ENCODE data around the gene C17orf78. TPM values are rescaled to one million over a fixed set of nuclear protein-coding genes. Genes with fewer than 3 reads are reported as not detected.
"Not testable (repeated sequence)": the region's sequence is repeated elsewhere in the genome, so short reads cannot be mapped to it uniquely, and the experiment has no call there.

The C17orf78 gene
- total RNA-seq, 1 donor from 2014 or later = not detected

DNA sequence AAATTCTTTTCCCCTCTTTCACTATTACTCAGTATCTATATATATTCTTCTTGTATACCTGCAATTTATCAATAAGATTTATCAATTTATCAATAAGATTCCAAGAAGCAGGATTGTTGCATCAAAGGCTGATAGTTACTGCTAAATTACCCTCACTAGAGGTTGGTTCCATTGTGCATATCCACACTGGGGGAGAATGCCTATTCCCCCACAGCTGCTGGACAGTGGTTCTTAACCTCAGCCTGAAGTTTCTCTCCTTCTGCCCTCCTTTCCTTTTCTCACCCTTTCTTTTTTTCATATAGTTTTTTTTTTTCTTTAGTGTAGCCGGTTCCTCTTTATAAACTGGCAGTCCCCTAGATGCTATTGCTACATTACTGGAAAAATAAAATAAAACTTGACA, 6.3 kb downstream of the C17orf78 start:
- intact Hi-C loops (cut with DNase I) = no loop called here
- DNase-seq (ENCODE audit: low spot score) = no peak

DNA sequence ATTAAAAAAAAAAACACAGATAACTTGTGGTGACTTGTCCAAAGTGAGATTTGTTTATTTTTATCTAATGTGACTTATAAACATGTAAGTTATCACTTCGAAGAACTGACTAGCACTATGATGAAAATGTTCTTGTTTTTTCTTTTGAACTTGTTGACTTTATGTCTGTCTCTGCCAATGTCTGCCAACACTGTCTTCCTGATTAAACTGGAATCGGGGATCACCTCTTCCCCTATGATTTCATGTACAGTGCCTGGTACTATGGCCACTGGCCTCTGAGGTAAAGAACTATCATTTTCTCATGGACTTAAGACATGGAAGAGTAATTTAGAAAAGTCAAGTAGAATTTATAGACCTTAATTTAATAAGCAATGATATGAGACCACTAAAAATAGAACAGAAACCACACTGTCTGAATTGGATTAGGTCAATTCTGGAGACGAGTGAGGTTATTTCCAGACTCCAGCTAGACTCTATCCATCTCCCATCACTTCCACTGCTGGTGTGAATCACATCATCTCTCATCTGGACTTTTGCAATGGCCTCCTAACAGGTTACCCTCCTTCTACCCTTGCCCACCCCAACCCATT, 8.9 kb downstream of the C17orf78 start:
- intact Hi-C loops (cut with DNase I) = no loop called here
- ATAC-seq (no peak), DNase-seq (ENCODE audit: low spot score) (no peak)

More for the DNA sequence above, 6.3 kb downstream of the C17orf78 start:
- ATAC-seq = no peak

DNA sequence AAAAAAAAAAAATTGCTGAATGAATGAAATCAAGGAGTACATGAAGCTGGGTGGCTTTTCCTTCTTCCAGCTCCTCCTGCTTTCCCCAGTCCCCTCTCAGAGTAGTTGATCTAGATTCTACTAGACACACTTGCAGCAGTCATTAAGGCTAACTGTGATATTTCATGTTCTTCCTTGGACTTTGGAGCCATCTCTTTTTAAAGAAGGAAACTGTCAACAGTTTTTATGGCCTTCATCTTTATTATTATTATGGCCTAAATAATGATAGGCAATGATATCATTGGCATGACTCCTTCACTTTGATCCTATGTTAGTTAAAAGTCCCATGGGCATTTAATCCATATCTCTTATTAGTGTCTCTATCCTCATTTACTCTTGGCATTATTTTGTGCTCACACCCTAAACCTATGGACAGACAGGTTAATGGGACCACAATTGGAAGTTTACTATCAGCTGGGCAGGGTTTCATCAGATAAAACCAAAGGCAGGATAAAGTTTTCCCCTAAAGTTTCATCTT, 9.7 kb downstream of the C17orf78 start:
- DNase-seq (ENCODE audit: low spot score) (no peak), ATAC-seq (no peak)
- intact Hi-C loops (cut with DNase I) = no loop called here

DNA sequence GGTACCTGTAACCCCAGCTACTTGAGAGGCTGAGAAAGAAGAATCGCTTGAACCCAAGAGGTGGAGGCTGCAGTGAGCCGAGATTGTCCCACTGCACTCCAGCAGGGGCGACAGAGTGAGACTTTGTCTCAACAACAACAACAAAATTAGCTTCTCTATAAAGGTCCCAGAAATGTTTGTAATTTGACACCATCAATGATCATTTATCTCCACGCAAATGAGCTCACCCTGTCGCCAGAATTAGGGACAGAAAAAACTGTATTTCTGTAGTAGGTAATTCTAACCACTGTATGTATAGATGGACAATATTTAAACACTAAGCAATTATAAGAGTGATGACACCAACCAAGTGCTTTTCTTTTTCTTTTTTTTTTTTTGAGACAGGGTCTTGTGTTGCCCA, 10.7 kb downstream of the C17orf78 start:
- intact Hi-C loops (cut with DNase I) = no loop called here
- no peak for DNase-seq (ENCODE audit: low spot score)
- ATAC-seq = no peak

DNA sequence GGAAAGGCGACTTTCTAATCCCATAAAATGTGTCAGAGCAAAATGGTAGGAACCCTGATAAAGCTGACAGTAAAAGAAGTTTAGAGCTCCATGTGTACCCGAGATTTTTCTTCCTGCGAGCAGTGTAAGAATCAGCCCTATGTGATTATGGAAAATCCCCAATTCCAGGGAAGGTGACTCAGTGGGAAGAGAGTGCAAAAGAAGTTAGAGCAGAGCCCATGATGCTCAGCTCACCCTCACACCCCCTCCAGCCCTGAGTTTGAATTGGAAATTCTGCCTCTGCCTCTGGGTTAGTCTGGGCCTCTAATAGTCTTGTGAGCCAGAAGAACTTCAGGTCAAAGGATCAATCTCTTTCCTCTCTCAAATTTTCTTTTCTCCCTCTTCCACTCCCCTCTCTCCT, 12.5 kb downstream of the C17orf78 start:
- ATAC-seq = no peak
- no peak for DNase-seq (ENCODE audit: low spot score)
- intact Hi-C loops (cut with DNase I) = no loop called here

DNA sequence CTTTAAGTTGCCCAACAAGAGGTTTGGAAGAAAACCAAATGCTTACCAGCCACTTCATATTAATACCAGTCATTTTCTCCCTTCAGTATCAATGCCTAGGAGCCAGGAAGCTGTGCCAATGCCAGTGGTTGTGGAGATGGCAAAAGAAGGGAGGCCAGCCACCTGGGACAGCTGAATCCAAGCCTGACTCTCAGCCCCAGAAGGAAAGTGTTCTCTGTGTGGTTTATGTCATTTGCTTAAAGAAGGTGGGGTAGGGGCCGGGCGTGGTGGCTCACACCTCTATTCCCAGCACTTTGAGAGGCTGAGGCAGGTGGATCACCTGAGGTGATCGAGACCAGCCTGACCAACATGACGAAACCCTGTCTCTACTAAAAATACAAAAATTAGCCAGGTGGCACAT, 13.4 kb downstream of the C17orf78 start:
- DNase-seq (ENCODE audit: low spot score) (no peak), ATAC-seq (no peak)
- intact Hi-C loops (cut with DNase I) = no loop called here

DNA sequence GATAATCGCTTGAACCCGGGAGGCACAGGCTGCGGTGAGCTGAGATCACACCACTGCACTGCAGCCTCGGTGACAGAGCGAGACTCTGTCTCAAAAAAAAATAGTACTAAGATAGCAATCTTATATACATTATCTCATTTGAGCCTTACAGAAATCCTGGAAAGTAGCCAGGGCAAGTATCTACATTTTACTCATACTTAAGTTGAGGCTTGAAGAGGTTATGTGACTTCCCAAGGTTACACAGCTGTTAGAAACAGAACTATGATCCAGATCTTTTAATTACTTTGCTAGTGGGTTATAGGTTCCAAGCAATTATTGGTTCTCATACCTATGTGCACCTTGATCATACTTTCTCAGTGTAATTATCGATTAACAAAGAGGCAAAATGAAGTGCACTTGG, 15.4 kb downstream of the C17orf78 start:
- ATAC-seq (no peak), DNase-seq (ENCODE audit: low spot score) (no peak)
- intact Hi-C loops (cut with DNase I) = no loop called here

DNA sequence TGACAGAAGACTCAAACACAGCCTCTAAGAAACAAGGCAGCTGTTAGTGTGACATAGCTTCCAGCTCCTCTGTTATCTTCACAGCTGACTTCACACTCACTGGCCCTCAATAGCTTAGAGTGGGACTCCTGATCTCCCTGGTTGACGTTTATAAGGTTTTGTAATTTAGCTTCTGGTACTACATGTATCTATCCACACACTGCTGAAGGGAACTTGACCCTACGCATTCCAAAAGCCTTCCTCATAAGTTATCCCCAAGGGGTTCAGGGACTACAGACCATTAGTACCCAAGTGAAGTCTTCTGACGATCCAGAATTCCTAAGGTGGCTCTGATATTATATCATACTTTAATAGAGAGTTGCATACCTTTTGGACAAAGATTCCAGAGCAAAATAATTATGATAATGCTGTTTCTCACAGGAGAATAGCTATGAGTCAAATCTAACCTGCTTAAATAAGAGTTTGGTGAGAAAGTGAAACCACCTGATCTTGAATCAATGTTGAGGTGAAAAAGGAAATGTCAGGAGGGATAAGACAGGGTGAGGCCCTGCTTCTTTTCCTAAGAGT, 16.3 kb downstream of the C17orf78 start:
- intact Hi-C loops (cut with DNase I) = no loop called here

DNA sequence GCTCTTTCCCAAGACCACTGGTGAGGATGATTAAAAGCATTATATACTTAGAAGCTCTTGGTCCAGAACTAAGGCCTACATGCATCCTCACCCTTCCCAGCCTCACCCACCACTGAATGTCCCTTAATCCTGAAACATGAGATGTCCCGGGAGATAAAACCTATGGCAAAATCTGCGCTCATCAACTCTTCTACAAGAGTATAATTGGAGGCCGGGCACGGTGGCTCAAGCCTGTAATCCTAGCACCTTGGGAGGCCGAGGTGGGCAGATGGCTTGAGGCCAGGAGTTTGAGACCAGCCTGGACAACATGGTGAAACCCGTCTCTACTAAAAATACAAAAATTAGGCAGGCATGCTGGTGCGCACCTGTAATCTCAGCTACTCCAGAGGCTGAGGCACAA, 17.6 kb downstream of the C17orf78 start:
- ATAC-seq = no peak
- intact Hi-C loops (cut with DNase I) = no loop called here
- DNase-seq (ENCODE audit: low spot score) = no peak

More for the DNA sequence above, 16.3 kb downstream of the C17orf78 start:
- DNase-seq (ENCODE audit: low spot score) (no peak), ATAC-seq (peak; percentile 62)

DNA sequence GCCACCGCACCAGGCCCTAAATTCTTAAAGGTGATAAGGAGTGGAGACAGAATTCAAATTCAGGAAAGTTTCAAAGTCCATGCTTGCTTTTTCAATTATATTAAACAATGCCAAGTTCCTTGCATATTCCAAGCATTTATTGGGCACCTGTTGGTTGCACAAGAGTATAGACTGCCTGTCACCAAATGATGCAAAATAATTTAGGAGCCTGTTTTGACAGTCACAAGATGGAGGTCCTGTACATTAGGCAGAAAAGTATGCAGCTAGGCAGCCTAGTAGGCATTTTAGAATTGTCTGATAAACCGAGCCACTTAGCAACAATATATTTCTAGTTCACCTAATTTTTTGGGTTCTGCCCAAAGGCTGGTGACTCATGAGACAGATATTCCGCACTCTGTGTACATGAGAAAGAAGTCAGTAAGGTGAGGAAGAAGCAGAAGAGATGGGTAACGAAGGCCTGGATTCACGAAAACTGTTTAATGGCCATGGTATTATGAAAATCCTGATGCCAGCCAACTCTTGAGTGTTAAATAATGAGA, 23.5 kb downstream of the C17orf78 start:
- intact Hi-C loops (cut with DNase I) = no loop called here
- DNase-seq (ENCODE audit: low spot score) (no peak), ATAC-seq (no peak)

DNA sequence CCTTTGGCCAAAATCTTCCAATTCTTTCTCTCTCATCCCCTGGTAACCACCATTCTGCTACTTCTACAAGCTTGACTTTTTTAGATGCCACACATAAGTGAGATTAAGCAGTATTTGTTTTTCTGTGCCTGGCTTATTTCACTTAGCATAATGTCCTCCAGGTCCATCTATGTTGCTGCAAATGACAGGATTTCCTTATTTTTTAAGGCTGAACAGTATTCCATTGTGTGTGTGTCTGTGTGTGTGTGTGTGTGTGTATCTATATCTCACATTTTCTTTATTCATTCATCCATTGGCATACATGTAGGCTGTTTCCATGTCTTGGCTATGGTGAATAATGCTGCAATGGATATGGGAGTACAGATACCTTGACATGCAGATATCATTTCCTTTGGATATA, 24.7 kb downstream of the C17orf78 start:
- intact Hi-C loops (cut with DNase I) = no loop called here
- no peak for DNase-seq (ENCODE audit: low spot score)
- ATAC-seq = no peak

DNA sequence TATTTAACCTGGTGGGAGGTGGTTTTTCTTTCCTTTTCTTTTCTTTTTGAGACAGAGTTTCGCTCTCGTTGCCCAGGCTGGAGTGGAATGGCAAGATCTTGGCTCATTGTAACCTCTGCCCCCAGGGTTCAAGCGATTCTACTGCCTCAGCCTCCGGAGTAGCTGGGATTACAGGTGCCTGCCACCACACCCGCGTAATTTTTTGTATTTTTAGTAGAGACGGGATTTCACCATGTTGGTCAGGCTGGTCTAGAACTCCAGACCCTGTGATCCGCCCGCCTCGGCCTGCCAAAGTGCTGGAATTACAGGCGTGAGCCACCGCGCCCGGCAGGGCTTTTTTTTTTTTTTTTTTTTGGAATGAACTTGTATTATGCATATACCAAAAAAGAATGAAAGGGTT, 29.7 kb downstream of the C17orf78 start:
- DNase-seq (ENCODE audit: low spot score); intact Hi-C loops (cut with DNase I); ATAC-seq: not testable (repeated sequence)

DNA sequence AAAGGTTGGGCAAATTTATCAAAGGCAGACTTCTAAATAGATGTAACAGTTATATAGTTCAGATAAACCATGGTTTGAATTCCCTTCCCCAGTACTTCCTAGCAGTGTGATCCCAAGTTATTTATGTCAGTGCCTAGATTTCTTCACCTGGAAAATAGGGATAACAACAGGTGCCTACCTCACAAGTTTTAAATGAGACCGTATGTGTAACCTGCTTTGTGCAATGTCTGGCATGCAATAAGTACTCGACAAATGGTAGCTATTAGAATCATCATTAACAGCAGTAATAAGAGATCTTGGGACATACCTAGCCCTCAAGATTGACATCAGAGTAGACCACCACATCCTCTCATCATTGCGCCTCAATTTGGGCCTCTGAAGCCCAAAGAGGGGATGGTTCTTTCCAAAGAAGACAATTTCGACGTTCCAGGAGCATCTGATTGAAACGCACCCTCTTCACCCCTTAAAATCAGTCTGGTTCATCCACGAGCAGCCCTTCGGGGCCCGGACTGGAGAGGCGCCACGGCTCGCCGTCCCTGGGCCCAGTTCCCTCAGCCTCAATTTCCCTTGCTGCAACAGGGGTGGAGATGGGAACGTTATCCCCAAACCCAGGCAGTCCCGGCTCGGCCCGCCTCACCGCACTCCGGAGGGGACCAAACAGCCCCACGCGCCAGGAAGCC, 30.3 kb downstream of the C17orf78 start:
- ATAC-seq (no peak), DNase-seq (ENCODE audit: low spot score) (no peak)
- intact Hi-C loops (cut with DNase I) = no loop called here

DNA sequence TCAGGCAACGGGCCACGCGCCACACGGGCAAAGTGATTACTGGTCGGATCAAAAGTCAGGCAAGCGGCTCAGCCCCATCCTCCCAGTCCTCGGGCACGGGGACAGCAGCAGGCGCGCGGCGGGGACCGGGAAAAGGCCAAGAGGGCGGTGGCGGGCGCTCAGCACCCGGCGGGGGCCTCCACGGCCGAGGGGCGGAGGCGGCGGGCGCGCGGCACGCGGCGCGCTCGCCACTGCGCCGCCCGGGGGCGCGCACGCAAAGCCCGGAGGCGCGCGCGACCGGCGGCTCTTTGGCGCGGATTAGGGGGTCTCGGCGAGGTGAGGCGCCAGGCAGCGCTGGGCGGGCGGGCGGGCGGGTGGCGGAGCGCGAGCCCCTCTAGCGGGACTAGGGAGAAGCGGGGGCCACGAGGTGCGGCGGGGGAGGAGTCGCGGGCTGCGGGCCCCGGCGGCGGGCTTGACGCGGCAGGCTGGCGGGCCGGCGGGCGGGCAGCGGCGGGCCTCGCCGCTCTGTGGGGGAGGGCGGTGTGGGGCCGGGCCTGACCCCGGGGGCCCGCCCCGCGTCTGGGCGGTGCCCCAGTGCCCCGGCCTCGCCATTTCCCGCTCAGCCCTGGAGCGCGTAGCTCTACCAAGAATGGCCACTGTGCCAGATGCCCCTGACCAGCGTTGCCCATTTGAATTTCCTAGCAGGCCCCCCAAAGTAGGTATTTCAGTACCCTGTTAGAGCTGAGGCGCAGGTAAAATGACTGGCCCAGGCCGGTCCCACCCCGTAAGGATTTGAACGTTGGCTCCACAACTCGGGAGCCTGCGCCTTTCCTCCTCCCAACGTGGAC, 31.1 kb downstream of the C17orf78 start, which contains the start of the genes ACACA and TADA2A:
TSS of gene ACACA (minus strand) at position 202 of the 827 bp plus-strand sequence. CDS start 537 bp downstream, outside the sequence.
TSS of gene TADA2A (plus strand) at position 252 of the 827 bp plus-strand sequence. CDS start 4,480 bp downstream, outside the sequence.
- DNase-seq (ENCODE audit: low spot score) (peak; percentile 84), ATAC-seq (peak; percentile 96)
- intact Hi-C loops (cut with DNase I) = no loop called here

DNA sequence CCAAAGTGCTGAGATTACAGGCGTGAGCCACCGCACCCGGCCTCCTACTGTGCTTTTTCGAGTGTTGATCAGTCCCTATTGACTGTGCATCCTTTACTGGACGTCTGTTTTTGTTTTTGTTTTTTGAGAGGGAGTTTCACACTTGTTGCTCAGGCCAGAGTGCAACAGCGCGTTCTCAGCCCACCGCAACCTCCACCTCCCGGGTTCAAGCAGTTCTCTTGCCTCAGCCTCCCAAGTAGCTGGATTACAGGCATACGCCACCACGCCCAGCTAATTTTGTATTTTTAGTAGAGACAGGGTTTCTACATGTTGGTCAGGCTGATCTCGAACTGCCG, 32.3 kb downstream of the C17orf78 start:
- intact Hi-C loops (cut with DNase I); DNase-seq (ENCODE audit: low spot score); ATAC-seq: not testable (repeated sequence)

DNA sequence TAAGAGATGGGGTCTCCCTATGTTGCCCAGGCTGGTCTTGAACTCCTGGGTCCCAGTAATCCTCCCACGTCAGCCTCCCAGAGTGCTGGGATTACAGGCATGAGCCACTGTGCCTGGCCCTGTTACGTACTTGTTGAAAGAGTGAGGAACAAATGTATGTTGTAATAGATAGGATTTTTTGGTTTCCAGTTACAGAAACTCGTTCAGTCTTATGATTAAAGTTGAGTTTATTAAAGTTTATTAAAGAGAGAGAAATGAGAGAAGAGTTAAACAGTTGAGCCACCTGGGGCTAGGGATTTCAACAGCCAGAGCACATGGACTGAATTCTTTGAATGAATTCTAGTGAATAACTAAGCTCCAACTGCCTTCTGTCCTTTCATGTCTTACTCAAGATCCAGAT, 34.6 kb downstream of the C17orf78 start:
- intact Hi-C loops (cut with DNase I) = no loop called here
- DNase-seq (ENCODE audit: low spot score) (no peak), ATAC-seq (no peak)

DNA sequence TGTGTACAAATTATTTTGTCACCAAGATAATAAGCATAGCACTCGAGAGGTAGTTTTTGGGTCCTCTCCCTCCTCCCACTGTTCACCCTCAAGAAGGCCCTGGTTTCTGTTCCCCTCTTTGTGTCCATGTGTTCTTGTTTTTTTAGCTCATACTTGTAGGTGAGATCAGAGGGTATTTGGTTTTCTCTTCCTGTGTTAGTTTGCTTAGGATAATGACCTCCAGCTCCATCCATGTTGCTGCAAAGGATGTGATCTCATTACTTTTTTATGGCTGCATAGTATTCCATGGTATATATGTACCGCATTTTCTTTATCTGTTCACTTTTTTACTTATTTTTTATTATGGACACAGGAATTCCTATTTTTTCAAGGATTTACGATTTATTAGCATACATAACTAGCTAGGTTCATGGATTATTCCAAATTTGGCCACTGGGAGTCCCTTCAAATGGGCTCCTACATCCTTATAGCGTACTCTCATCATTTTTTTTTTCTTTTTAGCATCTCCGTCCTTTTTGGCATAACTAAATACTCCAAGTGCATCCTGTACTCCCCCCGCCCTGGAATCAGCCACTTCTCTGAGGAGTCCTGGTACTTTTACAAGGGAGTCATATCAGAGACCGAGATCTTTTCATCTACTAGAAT, 38.2 kb downstream of the C17orf78 start:
- DNase-seq (ENCODE audit: low spot score) (no peak), ATAC-seq (no peak)
- intact Hi-C loops (cut with DNase I) = no loop called here

DNA sequence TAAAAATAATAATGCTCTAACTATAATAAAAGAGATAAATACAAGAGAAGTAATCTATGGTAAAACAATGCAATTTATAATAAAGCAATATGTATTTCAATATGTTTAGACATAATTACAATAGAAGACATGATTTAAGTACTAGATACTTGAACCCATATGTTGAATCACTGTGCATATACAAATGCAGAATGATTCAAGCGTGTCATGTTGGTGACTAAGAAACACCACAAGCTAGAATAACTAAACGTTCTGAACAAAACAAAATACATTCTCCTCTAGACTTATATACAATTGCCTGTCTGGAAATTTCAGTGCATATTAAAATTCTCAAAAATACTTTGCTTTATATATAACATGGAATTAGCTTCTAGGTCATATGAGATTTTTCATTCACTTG, 42.1 kb downstream of the C17orf78 start:
- intact Hi-C loops (cut with DNase I) = no loop called here
- DNase-seq (ENCODE audit: low spot score) = no peak
- no peak for ATAC-seq
